SK-N-SH (cell line): ENCODE measurements around the gene C3AR1.
"Not testable (repeated sequence)": the region's sequence is repeated elsewhere in the genome, so short reads cannot be mapped to it uniquely, and the experiment has no call there.

Experiments
- CTCF ChIP-seq: fragments of 200-600 bp; sonication (generic); IDR thresholded peaks from 2 replicates; pipeline ENCODE4 v1.6.1; 2017; ENCODE audit warnings: antibody characterized with exemption, mild to moderate bottlenecking, moderate library complexity
- EP300 ChIP-seq, 2 experiments: IDR thresholded peaks; 2 replicates each; pipeline versions ENCODE4 v1.4.0 to v1.6.1; 2012; ENCODE audit warnings: borderline replicate concordance in 1 of 2, low read depth in 1 of 2, low read length in 1 of 2
- MXI1 ChIP-seq: IDR thresholded peaks from 2 replicates; pipeline ENCODE4 v1.6.1; 2012; ENCODE audit warnings: mild to moderate bottlenecking, low read depth, low read length, improper control_type of control experiment
- YY1 ChIP-seq: IDR thresholded peaks from 2 replicates; pipeline ENCODE4 v1.4.0; 2012; ENCODE audit warnings: low read depth, mild to moderate bottlenecking

- not testable (repeated sequence) for TF ChIP-seq CTCF; MXI1; EP300 (IDR thresholded peaks at IDR 0.05; ENCODE audit: borderline replicate concordance in 1 of 2, low read depth in 1 of 2, low read length in 1 of 2); YY1
These were observed 35.1 kb downstream of the C3AR1 start for GRCh38 chr12:8031017-8031416.
